ENCODE results near the gene SMC1B. TPM values are rescaled to one million over a fixed set of nuclear protein-coding genes. Genes with fewer than 3 reads are reported as not detected.

The SMC1B gene
- total and polyA plus RNA-seq, 9 of the 15 experiments (the other 6 are each of a cell fraction or from before 2014, with no cell fraction given) = 0.03 TPM; not detected in 8

DNA sequence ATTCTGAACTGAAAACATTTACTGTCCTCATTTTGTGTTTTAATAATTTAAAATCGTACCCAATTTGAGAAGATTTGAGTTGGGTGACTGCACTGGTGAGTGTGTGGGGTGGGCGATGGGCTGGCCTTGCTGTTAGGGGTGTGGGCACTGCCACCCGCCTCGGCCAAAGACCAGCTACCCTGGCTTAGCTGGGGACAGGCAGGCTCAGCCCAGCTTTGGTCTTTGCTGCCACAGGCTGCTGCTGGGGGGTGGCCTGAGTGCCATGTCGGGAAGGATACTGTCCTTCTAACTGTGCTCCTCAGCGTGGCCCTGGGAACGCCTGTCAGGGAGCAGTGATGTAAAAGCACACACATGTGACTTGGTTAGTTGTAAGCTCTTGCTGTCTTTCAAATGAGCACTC lies 81.4 kb downstream of the SMC1B start:
- 96% methylated on average over 6 of the region's 7 CpGs for WGBS (ENCODE audit: insufficient coverage, low coverage, missing lambda C conversion rate)
- ATAC-seq (no peak), FAIRE-seq (no peak), DNase-seq (ENCODE audit: extremely low read depth in 1 of 4, low spot score in 3 of 4) (no peak)
- H3K4me1 ChIP-seq (replicated peaks in 1 of 2; ENCODE audit: control insufficient read depth in 2 of 2, insufficient read depth in 2 of 2, low read length in 2 of 2) = no peaks in the 10 kb centered on the region
- TF ChIP-seq POLR2G (IDR thresholded peaks at IDR 0.05; ENCODE audit: low read depth, low read length) = 0 out of 2 replicates have a peak, but pooled peaks have one; percentile 16
- TF ChIP-seq GABPA (tag; conservative IDR thresholded peaks at IDR 0.05; ENCODE audit: low read depth) = no peak
- TF ChIP-seq, protein P1, sequence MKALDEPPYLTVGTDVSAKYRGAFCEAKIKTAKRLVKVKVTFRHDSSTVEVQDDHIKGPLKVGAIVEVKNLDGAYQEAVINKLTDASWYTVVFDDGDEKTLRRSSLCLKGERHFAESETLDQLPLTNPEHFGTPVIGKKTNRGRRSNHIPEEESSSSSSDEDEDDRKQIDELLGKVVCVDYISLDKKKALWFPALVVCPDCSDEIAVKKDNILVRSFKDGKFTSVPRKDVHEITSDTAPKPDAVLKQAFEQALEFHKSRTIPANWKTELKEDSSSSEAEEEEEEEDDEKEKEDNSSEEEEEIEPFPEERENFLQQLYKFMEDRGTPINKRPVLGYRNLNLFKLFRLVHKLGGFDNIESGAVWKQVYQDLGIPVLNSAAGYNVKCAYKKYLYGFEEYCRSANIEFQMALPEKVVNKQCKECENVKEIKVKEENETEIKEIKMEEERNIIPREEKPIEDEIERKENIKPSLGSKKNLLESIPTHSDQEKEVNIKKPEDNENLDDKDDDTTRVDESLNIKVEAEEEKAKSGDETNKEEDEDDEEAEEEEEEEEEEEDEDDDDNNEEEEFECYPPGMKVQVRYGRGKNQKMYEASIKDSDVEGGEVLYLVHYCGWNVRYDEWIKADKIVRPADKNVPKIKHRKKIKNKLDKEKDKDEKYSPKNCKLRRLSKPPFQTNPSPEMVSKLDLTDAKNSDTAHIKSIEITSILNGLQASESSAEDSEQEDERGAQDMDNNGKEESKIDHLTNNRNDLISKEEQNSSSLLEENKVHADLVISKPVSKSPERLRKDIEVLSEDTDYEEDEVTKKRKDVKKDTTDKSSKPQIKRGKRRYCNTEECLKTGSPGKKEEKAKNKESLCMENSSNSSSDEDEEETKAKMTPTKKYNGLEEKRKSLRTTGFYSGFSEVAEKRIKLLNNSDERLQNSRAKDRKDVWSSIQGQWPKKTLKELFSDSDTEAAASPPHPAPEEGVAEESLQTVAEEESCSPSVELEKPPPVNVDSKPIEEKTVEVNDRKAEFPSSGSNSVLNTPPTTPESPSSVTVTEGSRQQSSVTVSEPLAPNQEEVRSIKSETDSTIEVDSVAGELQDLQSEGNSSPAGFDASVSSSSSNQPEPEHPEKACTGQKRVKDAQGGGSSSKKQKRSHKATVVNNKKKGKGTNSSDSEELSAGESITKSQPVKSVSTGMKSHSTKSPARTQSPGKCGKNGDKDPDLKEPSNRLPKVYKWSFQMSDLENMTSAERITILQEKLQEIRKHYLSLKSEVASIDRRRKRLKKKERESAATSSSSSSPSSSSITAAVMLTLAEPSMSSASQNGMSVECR (CRISPR knock-in tag; IDR thresholded peaks at IDR 0.05) = no peak
- ChIA-PET CTCF (ENCODE audit: low intra/inter-chr PET ratio) (no interaction called here), POLR2A (interaction anchor here (0.6 to 1.1 kb wide), 3 partner anchors 10 to 270 kb away, joined by 3 read pairs; no protein-coding TSS in a partner anchor)
- H3K4me3 ChIP-seq = no peak overlapping the region
- H3K27ac ChIP-seq (ENCODE audit: extremely low read depth, low read depth, low read length) = no peak overlapping the region
- no peaks in the 10 kb centered on the region for H3K9me1 ChIP-seq (ENCODE audit: control insufficient read depth, insufficient read depth, low read length)
- no TSS peak for BruUV-seq (replicated peaks)
- H2AFZ ChIP-seq (ENCODE audit: low read depth, low read length) = no peak overlapping the region
- peaks cover 86% of the 10 kb centered on the region; the same call in 2 of the 3 replicates for H3K36me3 ChIP-seq (ENCODE audit: control insufficient read depth, insufficient read depth, low read length)
- in situ Hi-C loops (cut with MboI) (no loop called here), intact Hi-C loops (cut with micrococcal nuclease) (no loop called here)
- no peaks in the 10 kb centered on the region for H3K27me3 ChIP-seq (ENCODE audit: control insufficient read depth in 2 of 2, insufficient read depth in 2 of 2, low read length in 2 of 2)
- H3K9ac ChIP-seq (ENCODE audit: insufficient read depth in 1 of 2, low read depth in 2 of 2, low read length in 2 of 2) = no peak overlapping the region
- peaks cover 3% of the 10 kb centered on the region; the same call in 1 of the 2 replicates for H4K20me1 ChIP-seq (replicated peaks; ENCODE audit: control insufficient read depth, insufficient read depth, low read length)
- H3K9me3 ChIP-seq (replicated peaks; ENCODE audit: control insufficient read depth, insufficient read depth, low read depth, low read length) = no peaks in the 10 kb centered on the region
- H3K4me2 ChIP-seq (ENCODE audit: insufficient read depth, low read length) = no peak overlapping the region
- H3K79me2 ChIP-seq (ENCODE audit: control insufficient read depth, insufficient read depth, low read length) = no peaks in the 10 kb centered on the region

Data from K562 (cell line).